HG03354 (cell line): ENCODE data around the gene TNPO2.

ENCODE experiments used
- ATAC-seq: cut with Tn5 transposase; IDR thresholded peaks from one replicate; pipeline ENCODE4 v1.9.1; 2021; ENCODE audit warnings: mild to moderate bottlenecking; ENCODE audit not compliant: unreplicated experiment, poor library complexity, severe bottlenecking

Gene TNPO2

GRCh38 chr19:12664406-12665280 is 59.1 kb downstream of the TNPO2 start:
- no peak for ATAC-seq

GRCh38 chr19:12660980-12661379 is 62.8 kb downstream of the TNPO2 start:
- no peak for ATAC-seq

- no peak for ATAC-seq
Measured at GRCh38 chr19:12657966-12658365, 65.8 kb downstream of the TNPO2 start.

- no peak for ATAC-seq
Measured at GRCh38 chr19:12656899-12657571, 66.7 kb downstream of the TNPO2 start.

GRCh38 chr19:12655546-12655945 is 68.2 kb downstream of the TNPO2 start:
- ATAC-seq = no peak

GRCh38 chr19:12652219-12652618 is 71.5 kb downstream of the TNPO2 start:
- ATAC-seq = no peak

- no peak for ATAC-seq
Measured at GRCh38 chr19:12649941-12650340, 73.8 kb downstream of the TNPO2 start.
